Activated B cell treated with CpG ODN at 0.5 μM for 24 hours (primary cell): ENCODE results near the gene LRBA. TPM values are rescaled to one million over a fixed set of nuclear protein-coding genes. Genes with fewer than 3 reads are reported as not detected.

Source experiments
- ATAC-seq: fragments of 200-7000 bp; cut with Tn5 transposase; one replicate; pipeline ENCODE4 v1.10.0; 2021; ENCODE audit warnings: low read depth, mild to moderate bottlenecking, moderate library complexity
- CTCF ChIA-PET: fragments of 350-600 bp; sonication (Branson Sonifier 250); formaldehyde crosslinking; loops from one replicate; lab custom pipeline; 2021; ENCODE audit warnings: antibody characterized with exemption; lab: Charles Lee
- POLR2A ChIA-PET: fragments of 350-600 bp; sonication (Branson Sonifier 250); formaldehyde crosslinking; loops from one replicate; lab custom pipeline; 2021; ENCODE audit warnings: antibody characterized with exemption; lab: Charles Lee
- DNase-seq: peaks from one replicate; pipeline ENCODE4 v3.0.0; 2022
- H3K27ac Mint-ChIP-seq: one replicate; pipeline ENCODE4 v1.8.0; 2020; ENCODE audit warnings: mixed read lengths
- H3K27me3 Mint-ChIP-seq: one replicate; pipeline ENCODE4 v1.8.0; 2021; ENCODE audit warnings: mixed read lengths
- H3K36me3 Mint-ChIP-seq: one replicate; pipeline ENCODE4 v1.8.0; 2021; ENCODE audit warnings: low read depth, mixed read lengths
- H3K4me1 Mint-ChIP-seq: one replicate; pipeline ENCODE4 v1.8.0; 2021; ENCODE audit warnings: mixed read lengths
- H3K4me3 Mint-ChIP-seq: one replicate; pipeline ENCODE4 v1.8.0; 2020; ENCODE audit warnings: mild to moderate bottlenecking, mixed read lengths
- H3K9me3 Mint-ChIP-seq: one replicate; pipeline ENCODE4 v1.8.0; 2020; ENCODE audit warnings: mixed read lengths
- intact Hi-C: fragments of 100-400 bp; cut with micrococcal nuclease; formaldehyde crosslinking; loops from one replicate; pipeline ENCODE4 v1.15.1; 2024
- total RNA-seq: library from RNA; stranded (reverse); gene quantifications from 2 replicates; pipeline ENCODE4 v1.2.3, GENCODE V29; 2022
- TF ChIP-seq, protein P1 (sequence below): fragments of 200-600 bp; IDR thresholded peaks from one replicate; pipeline ENCODE4 v1.8.0; 2022; ENCODE audit warnings: antibody characterized with exemption, mild to moderate bottlenecking

Gene LRBA
- total RNA-seq, 1 donor from 2014 or later = 66.5 TPM

DNA sequence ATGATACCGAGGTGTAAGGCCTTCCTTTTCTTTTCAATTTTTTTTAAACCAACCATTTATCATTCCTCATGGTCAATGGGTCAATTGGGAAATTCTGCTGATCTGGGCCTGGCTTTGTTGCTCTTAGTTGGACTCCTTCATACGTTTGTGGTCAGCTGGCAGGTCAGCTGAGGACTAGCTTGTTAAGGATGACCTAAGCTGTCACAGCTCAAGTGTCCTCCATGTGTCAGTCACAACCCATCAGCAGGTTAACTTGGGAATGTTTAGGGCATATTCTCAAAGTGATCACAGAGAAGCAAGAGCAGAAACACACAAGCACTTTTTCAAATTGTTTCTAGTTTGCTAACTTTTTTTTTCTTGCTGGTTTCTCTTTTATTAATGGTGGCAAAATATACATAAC, 550.6 kb downstream of the LRBA start:
- intact Hi-C loops = no loop called here
- TF ChIP-seq, protein P1, sequence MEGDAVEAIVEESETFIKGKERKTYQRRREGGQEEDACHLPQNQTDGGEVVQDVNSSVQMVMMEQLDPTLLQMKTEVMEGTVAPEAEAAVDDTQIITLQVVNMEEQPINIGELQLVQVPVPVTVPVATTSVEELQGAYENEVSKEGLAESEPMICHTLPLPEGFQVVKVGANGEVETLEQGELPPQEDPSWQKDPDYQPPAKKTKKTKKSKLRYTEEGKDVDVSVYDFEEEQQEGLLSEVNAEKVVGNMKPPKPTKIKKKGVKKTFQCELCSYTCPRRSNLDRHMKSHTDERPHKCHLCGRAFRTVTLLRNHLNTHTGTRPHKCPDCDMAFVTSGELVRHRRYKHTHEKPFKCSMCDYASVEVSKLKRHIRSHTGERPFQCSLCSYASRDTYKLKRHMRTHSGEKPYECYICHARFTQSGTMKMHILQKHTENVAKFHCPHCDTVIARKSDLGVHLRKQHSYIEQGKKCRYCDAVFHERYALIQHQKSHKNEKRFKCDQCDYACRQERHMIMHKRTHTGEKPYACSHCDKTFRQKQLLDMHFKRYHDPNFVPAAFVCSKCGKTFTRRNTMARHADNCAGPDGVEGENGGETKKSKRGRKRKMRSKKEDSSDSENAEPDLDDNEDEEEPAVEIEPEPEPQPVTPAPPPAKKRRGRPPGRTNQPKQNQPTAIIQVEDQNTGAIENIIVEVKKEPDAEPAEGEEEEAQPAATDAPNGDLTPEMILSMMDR = no peak
- no peak overlapping the region for H3K27ac Mint-ChIP-seq
- H3K36me3 Mint-ChIP-seq = peaks cover 46% of the 10 kb centered on the region
- no peak for ATAC-seq
- ChIA-PET POLR2A (no interaction called here), CTCF (no interaction called here)
- H3K4me1 Mint-ChIP-seq = no peaks in the 10 kb centered on the region
- no peaks in the 10 kb centered on the region for H3K9me3 Mint-ChIP-seq
- no peaks in the 10 kb centered on the region for H3K27me3 Mint-ChIP-seq
- no peak overlapping the region for H3K4me3 Mint-ChIP-seq
- DNase-seq = no peak

DNA sequence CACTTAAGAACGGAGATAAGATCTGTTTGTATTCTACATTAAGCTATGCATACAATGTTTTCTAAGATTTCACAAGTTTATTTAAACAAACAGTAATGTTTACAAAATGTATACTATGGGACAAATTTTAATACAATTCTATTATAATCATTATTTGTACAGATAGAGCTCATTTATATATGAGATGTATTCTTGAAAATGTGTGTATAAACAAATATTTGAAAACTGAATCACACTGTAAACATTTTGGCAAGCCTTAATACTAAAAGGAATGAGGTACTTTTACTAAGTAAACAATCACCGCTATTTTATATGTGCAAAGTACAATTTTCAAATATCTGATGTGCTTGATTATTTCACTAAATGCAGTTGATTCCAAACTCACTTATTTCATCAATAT, 552.3 kb downstream of the LRBA start:
- Mint-ChIP-seq H3K27ac (no peak overlapping the region), H3K9me3 (no peaks in the 10 kb centered on the region), H3K36me3 (peaks cover 44% of the 10 kb centered on the region), H3K4me1 (no peaks in the 10 kb centered on the region), H3K4me3 (no peak overlapping the region), H3K27me3 (no peaks in the 10 kb centered on the region)
- intact Hi-C loops = no loop called here
- ATAC-seq (no peak), DNase-seq (no peak)
- CTCF ChIA-PET = no interaction called here
- POLR2A ChIA-PET = no interaction called here
- TF ChIP-seq, protein P1 = no peak

DNA sequence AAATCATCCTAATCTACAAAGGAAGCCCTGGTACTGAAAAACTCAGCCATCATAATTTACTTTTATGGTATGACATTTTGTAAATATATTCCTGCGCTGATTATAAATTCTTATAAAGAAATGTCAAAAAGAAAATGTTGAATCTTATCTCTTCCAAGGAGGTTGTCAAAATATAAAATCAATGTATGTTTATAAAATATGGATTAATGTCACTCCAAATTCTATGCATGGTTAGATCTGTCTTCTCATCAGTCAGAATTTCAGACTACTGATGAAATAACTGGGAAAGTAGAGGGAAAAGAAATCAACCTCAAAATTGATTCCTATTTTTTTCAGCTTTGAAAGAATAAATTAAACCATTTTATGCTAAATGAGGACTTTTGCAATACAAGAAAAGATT, 553.1 kb downstream of the LRBA start:
- TF ChIP-seq, protein P1 = no peak
- ATAC-seq (no peak), DNase-seq (no peak)
- no peaks in the 10 kb centered on the region for H3K9me3 Mint-ChIP-seq
- no peaks in the 10 kb centered on the region for H3K27me3 Mint-ChIP-seq
- intact Hi-C loops = no loop called here
- ChIA-PET POLR2A (no interaction called here), CTCF (no interaction called here)
- H3K4me1 Mint-ChIP-seq = no peaks in the 10 kb centered on the region
- no peak overlapping the region for H3K4me3 Mint-ChIP-seq
- H3K36me3 Mint-ChIP-seq = peaks cover 47% of the 10 kb centered on the region
- H3K27ac Mint-ChIP-seq = no peak overlapping the region

DNA sequence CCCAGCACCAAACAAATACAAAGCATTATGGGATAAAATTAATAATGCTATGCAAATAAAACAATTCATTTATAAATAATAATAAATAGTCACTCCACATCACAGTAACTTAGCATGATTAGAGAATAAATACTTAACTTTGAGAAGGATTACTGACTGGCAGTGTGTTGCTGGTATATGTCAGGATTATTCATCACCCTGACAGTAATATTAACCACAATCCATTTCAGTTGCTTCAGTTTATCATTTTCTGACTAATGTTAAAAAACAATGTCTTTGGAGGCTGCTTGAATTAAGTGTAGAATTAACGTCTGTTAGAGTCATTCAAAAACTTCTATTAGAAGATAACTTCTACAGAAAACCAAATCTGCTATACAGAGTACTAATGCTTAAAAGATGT, 557.3 kb downstream of the LRBA start:
- H3K9me3 Mint-ChIP-seq = peaks cover 10% of the 10 kb centered on the region
- no peak overlapping the region for H3K4me3 Mint-ChIP-seq
- POLR2A ChIA-PET = no interaction called here
- TF ChIP-seq, protein P1 = no peak
- H3K4me1 Mint-ChIP-seq = no peaks in the 10 kb centered on the region
- CTCF ChIA-PET = no interaction called here
- DNase-seq = no peak
- no peak for ATAC-seq
- H3K36me3 Mint-ChIP-seq = peaks cover 40% of the 10 kb centered on the region
- H3K27ac Mint-ChIP-seq = no peak overlapping the region
- no peaks in the 10 kb centered on the region for H3K27me3 Mint-ChIP-seq
- intact Hi-C loops = no loop called here

DNA sequence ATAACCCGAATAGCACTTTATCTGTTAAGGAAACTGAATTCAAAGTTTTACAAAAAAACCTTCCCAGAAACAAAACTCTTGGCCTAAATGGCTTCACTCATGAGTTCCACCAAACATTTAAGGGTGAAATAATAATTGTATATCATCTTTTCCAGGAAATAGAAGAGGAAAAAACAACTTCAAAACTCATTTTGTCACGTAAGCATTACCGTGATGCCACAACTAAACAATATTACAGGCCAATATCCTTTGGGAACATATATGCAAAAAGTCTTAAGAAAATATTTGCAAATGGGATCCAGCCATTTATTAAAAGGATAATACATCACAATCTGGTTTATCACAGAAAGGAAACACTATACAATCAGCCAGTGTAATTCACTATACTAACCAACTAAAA, 563.2 kb downstream of the LRBA start:
- no peak for ATAC-seq
- Mint-ChIP-seq H3K4me3 (no peak overlapping the region), H3K4me1 (no peaks in the 10 kb centered on the region), H3K9me3 (peaks cover 10% of the 10 kb centered on the region), H3K36me3 (peaks cover 42% of the 10 kb centered on the region), H3K27ac (no peak overlapping the region), H3K27me3 (no peaks in the 10 kb centered on the region)
- intact Hi-C loops = no loop called here
- TF ChIP-seq, protein P1 = no peak
- CTCF ChIA-PET = no interaction called here
- POLR2A ChIA-PET = no interaction called here
- no peak for DNase-seq
